Erythroblast (primary cell): ENCODE measurements around the gene SLC18A2.

Experiments used
- DNase-seq, 2 experiments: peaks; one replicate each; lab custom pipeline; 2025; lab: John Stamatoyannopoulos, UW
- GATA1 ChIP-seq: IDR thresholded peaks from 2 replicates; pipeline ENCODE4 v1.6.1; 2011; ENCODE audit warnings: low read depth, mild to moderate bottlenecking, control low read depth, low read length, moderate library complexity
- POLR2A ChIP-seq: IDR thresholded peaks from 2 replicates; pipeline ENCODE4 v1.6.1; 2011; ENCODE audit warnings: mild to moderate bottlenecking, low read length

The SLC18A2 gene

GRCh38 chr10:117240621-117241529, at the start of gene SLC18A2:
TSS of gene SLC18A2 (plus strand) at chr10:117241114. CDS start at chr10:117241694, 580 bp downstream.
- DNase-seq: no peak
- TF ChIP-seq POLR2A: no peak
- no peak for TF ChIP-seq GATA1

DNA sequence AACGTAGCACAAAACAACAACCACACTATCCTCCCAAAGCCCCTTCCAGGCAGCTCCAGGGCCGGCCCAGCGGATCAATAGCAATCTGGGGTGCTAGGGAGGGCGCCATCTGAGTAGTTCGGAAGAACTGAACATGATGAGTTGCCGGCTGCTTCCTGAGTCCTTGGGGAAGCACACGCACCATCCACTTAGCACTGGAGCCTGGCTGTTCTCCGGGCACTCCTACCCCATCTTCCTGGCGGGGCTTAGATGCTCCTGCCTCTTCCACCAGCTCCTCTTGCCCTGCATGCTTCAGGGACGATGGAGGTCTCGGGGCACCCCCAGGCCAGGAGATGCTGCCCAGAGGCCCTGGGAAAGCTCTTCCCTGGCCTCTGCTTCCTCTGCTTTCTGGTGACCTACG, 43.7 kb upstream of the SLC18A2 start, which contains the start of gene KCNK18:
Gene KCNK18, plus strand, starts transcription at position 301 of the 400 bp plus-strand sequence. Its CDS starts 0 bp downstream, at position 301.
- no peak for TF ChIP-seq GATA1
- TF ChIP-seq POLR2A: no peak
- DNase-seq: no peak

GRCh38 chr10:117198088-117198487, 42.8 kb upstream of the SLC18A2 start:
- DNase-seq: no peak
- TF ChIP-seq POLR2A (no peak), GATA1 (no peak)

GRCh38 chr10:117201826-117202225, 39.1 kb upstream of the SLC18A2 start:
- DNase-seq: no peak
- TF ChIP-seq GATA1: no peak
- TF ChIP-seq POLR2A: no peak

GRCh38 chr10:117204316-117204715, 36.6 kb upstream of the SLC18A2 start:
- no peak for DNase-seq
- TF ChIP-seq GATA1: no peak
- TF ChIP-seq POLR2A: no peak

DNA sequence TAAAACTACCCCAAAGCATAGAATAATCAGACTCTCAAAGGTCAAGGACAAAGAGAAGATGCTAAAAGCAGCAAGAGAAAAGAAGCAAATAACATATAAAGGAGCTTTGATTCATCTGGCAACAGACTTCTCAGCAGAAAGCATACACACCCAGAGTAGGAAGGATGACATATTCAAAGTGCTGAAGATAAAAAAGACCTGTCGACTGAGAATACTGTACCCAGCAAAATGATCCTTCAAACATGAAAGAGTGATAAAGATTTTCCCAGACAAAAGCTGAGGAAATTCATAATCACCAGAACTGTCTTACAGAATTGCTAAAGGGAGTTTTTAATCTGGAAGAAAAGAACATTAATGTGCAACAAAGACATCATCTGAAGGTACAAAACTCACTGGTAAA, 28.7 kb upstream of the SLC18A2 start:
- DNase-seq: no peak

GRCh38 chr10:117214401-117214800, 26.5 kb upstream of the SLC18A2 start:
- no peak for DNase-seq
- TF ChIP-seq GATA1 (no peak), POLR2A (no peak)

More for the DNA sequence above, 28.7 kb upstream of the SLC18A2 start:
- TF ChIP-seq GATA1 (no peak), POLR2A (no peak)

DNA sequence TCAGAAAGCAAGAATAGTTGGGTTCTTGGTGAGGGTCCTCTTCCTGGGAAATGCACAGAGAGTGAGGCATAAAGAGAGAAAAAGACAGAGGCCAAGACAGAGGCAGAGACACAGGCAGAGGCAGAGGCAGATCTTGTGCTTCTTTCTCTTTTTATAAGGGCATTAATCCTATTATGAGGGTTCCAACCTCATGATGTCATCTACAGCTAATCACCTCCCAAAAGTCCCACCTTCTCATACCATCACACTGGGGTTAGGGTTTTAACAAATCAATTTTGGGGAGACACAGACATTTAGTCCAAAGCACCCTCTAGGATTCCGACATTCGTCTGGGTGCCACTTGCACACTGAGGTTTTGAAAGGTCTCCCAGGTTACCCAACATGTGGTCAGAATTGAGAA, 25.8 kb upstream of the SLC18A2 start:
- DNase-seq: no peak
- no peak for TF ChIP-seq POLR2A
- no peak for TF ChIP-seq GATA1

DNA sequence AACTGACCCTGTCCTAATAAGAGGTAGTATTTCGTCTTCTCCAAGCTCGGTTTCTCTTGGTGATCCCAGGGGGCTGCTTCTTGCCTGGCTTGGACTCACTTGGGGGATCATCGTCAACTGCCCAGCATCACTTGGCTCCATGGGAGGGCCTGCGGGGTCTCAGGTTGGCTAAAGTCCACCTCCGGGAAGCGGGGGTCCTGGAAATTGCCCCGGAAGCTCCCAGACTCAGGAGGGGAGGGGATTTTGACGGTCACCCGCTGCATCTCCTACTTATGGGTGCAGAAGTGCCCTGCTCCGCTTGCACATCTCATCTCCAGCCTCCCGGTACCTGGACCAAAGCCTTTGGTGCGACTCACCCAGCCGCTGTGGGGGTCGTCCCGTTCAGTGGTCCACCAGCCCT, 24.9 kb upstream of the SLC18A2 start:
- DNase-seq: no peak
- TF ChIP-seq POLR2A (no peak), GATA1 (no peak)

DNA sequence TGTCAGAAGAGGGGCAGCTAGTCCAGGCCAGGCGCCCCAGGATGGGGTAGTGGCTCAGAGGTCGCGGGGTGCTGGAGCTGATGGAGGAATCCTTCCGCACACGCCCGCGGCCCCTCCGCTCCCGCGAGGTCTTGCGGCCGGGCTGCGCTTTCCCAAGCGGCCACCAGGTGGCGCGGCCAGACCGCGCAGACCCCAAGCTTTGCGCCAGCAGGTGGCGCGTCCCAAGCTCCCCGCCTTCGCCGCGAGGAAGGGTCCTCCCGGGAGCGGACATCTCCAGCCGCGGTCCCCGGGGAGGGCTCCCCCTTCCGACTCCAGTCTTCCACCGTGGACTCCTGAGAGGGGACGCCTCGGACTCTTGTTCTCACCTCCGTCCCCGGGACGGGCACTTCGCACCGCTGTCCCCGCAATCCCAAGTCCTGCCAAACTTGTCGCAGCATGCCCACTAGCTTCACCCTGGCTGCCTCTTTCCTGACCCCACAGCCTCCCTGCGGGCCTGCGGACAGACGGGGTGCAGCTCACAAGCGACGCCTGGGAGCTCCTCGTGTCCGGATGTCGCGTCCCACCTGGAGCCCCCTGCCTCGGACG, 24.2 kb upstream of the SLC18A2 start:
- TF ChIP-seq POLR2A (no peak), GATA1 (no peak)
- DNase-seq: peak; percentile 81 to 88

DNA sequence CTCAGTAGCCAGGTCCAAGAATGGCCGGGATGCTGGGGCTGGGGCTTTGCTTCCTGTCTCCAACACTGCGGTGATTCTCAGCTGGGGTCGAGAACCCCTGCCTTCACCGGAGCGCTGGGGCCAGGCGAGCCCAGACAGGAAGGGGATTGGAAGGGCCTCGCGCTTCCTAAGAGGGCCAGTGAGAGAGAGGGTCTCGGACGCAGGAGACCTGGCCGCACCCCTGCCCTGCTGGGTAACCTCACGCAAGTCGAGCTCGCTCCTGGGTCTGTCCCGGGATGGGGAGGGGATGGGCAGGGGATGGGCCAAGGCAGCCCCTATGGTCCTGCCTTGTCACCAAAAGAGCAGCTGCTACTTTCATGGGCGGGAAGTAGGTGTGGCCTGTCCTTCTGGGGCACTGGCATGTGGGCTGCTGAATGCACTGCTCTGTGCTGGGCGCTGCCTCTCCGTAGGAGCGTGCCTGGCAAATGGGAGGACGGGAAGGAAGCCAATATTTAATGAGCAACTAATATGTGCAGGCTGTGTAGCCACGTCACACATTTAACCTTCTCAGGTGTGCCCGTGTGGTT, 23.6 kb upstream of the SLC18A2 start:
- TF ChIP-seq GATA1 (no peak), POLR2A (no peak)
- peak; percentile 35 to 43 for DNase-seq

GRCh38 chr10:117218654-117219053, 22.3 kb upstream of the SLC18A2 start:
- TF ChIP-seq GATA1: no peak
- no peak for TF ChIP-seq POLR2A
- peak; percentile 67 to 89 for DNase-seq

DNA sequence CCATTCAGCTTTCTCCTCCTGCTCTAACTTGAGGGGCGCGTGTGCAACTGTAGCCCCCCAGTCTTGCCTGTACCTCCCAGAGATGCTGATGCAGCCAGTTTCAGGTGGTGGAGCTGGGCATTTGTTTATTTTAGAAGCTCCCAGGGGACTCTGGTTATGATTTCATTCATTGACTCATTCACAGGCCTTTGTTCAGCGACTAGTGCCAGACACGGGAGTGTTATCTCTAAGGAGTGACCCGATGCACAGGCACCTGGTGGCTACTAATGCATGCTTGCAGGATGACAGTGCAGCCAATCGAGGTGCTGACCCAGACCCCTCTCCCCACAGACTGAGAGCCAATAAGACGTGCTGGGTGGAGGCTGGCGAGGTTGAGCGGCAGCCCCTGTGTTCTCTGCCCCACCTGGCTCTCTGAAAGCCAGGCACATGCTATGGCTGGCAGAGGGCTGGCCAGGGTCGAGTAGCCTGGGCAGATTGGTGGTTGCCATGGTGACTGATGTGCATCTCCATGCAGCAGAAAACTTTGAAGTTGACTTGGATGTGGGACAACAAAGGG, 19.7 kb upstream of the SLC18A2 start:
- TF ChIP-seq POLR2A: no peak
- no peak for TF ChIP-seq GATA1
- no peak for DNase-seq

DNA sequence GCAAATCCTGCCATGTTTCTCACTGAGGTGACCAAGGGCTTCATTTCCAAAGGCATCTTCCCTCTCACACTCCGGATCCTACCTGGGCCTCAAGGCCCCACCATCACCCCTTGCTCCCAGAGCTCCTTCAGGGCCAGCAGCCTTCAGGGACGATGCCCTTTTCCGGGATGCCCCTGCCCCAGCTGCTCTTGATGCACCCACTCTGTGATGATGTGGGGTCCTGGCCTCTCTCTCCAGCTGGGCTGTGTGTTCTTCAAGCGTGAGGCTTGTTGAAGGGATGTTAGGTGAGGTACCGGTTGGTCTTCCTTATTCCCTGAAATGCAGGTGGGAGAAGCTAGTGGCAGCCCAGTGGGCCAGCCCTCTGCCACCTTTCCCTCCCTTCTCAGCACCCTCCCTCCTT, 18.4 kb upstream of the SLC18A2 start:
- DNase-seq: no peak
- TF ChIP-seq GATA1: no peak
- TF ChIP-seq POLR2A: no peak
